PC-3 (cell line): ENCODE data around the gene ASXL1. TPM values are rescaled to one million over a fixed set of nuclear protein-coding genes. Genes with fewer than 3 reads are reported as not detected.
A peak's percentile ranks its signal among the peaks of the same experiment; 100 is the strongest.

ENCODE experiments used
- ATAC-seq: fragments of 200-7000 bp; cut with Tn5 transposase; 2 replicates; pipeline ENCODE4 v1.9.1; 2020; ENCODE audit warnings: mild to moderate bottlenecking, moderate library complexity
- BruUV-seq: library from RNA; stranded (reverse); fragments of 400-500 nt; replicated peaks from 2 replicates; lab custom pipeline; 2021; lab: Mats Ljungman, UMichigan
- CTCF ChIA-PET: fragments of 300-600 bp; sonication (Branson Sonifier 250); formaldehyde crosslinking; loops from one replicate; lab custom pipeline; 2022; ENCODE audit warnings: antibody characterized with exemption; lab: Charles Lee
- POLR2A ChIA-PET: fragments of 300-600 bp; sonication (Branson Sonifier 250); formaldehyde crosslinking; loops from one replicate; lab custom pipeline; 2022; ENCODE audit warnings: antibody characterized with exemption; ENCODE audit not compliant: unreplicated experiment; lab: Charles Lee
- DNase-seq: peaks from one replicate; pipeline ENCODE4 v3.0.0-alpha.2; 2015
- H2AFZ ChIP-seq: fragments of 300-600 bp; sonication (generic); 2 replicates; pipeline ENCODE4 v1.6.0; 2016; ENCODE audit warnings: antibody characterized with exemption, low read length
- H3F3A ChIP-seq: fragments of 300-600 bp; sonication (generic); one replicate; pipeline ENCODE4 v1.6.0; 2017; ENCODE audit warnings: antibody characterized with exemption, low read length, control low read depth, mild to moderate bottlenecking; ENCODE audit not compliant: unreplicated experiment
- H3K27ac ChIP-seq: fragments of 300-600 bp; sonication (generic); 2 replicates; pipeline ENCODE4 v1.5.1; 2016; ENCODE audit warnings: mild to moderate bottlenecking, low read length
- H3K27me3 ChIP-seq: fragments of 300-600 bp; sonication (generic); 2 replicates; pipeline ENCODE4 v1.6.1; 2016; ENCODE audit warnings: low read length, mixed read lengths
- H3K36me3 ChIP-seq: fragments of 300-600 bp; sonication (generic); 2 replicates; pipeline ENCODE4 v1.6.1; 2016; ENCODE audit warnings: low read depth, mixed run types, low read length, mixed read lengths
- H3K4me1 ChIP-seq: fragments of 300-600 bp; sonication (generic); 2 replicates; pipeline ENCODE4 v1.5.1; 2016; ENCODE audit warnings: low read length; ENCODE audit not compliant: insufficient read depth
- H3K4me2 ChIP-seq: fragments of 300-600 bp; sonication (generic); 2 replicates; pipeline ENCODE4 v1.6.0; 2016; ENCODE audit warnings: low read length
- H3K4me3 ChIP-seq: fragments of 300-600 bp; sonication (generic); 2 replicates; pipeline ENCODE4 v1.5.1; 2016; ENCODE audit warnings: mild to moderate bottlenecking, low read length, mixed read lengths
- H3K79me2 ChIP-seq: fragments of 300-600 bp; sonication (generic); 2 replicates; pipeline ENCODE4 v1.6.1; 2017; ENCODE audit warnings: low read length, mixed read lengths
- H3K9ac ChIP-seq: fragments of 300-600 bp; sonication (generic); 2 replicates; pipeline ENCODE4 v1.6.0; 2016; ENCODE audit warnings: mild to moderate bottlenecking, low read length
- H3K9me2 ChIP-seq: fragments of 300-600 bp; sonication (generic); replicated peaks from 2 replicates; pipeline ENCODE4 v1.6.1; 2016; ENCODE audit warnings: mixed run types, low read length, mixed read lengths
- H3K9me3 ChIP-seq: fragments of 300-600 bp; sonication (generic); 2 replicates; pipeline ENCODE4 v1.6.1; 2016; ENCODE audit warnings: low read length, mixed read lengths
- H4K20me1 ChIP-seq: fragments of 300-600 bp; sonication (generic); 2 replicates; pipeline ENCODE4 v1.6.1; 2016; ENCODE audit warnings: low read length, mixed read lengths
- EZH2 ChIP-seq: fragments of 300-600 bp; sonication (generic); IDR thresholded peaks from one replicate; pipeline ENCODE4 v1.6.1; 2017; ENCODE audit warnings: antibody characterized with exemption, mild to moderate bottlenecking, low read length; ENCODE audit not compliant: unreplicated experiment
- EZH2phosphoT487 ChIP-seq: fragments of 300-600 bp; sonication (generic); IDR thresholded peaks from 2 replicates; pipeline ENCODE4 v1.6.1; 2018; ENCODE audit warnings: mild to moderate bottlenecking, antibody characterized with exemption, low read length, borderline replicate concordance
- intact Hi-C: fragments of 100-400 bp; cut with micrococcal nuclease; formaldehyde crosslinking; loops from 2 replicates; pipeline ENCODE4 v1.9.0; 2023
- total RNA-seq: library from RNA; depleted of rRNA; stranded (reverse); fragments of >200 nt; gene quantifications from 2 replicates; pipeline ENCODE4 v1.2.3, GENCODE V29; 2014
- TF ChIP-seq, protein P1 (sequence below): fragments of 300-600 bp; sonication (generic); conservative IDR thresholded peaks from 2 replicates; pipeline ENCODE4 v1.5.1; 2017; ENCODE audit warnings: antibody characterized with exemption, low read depth, mild to moderate bottlenecking, low read length

ASXL1 gene
- total RNA-seq, 1 experiment from 2014 or later: 42.8 TPM

GRCh38 chr20:32482442-32483261 is 124.5 kb downstream of the ASXL1 start:
- TF ChIP-seq EZH2 (no peak), EZH2phosphoT487 (no peak)
- TF ChIP-seq, protein P1, sequence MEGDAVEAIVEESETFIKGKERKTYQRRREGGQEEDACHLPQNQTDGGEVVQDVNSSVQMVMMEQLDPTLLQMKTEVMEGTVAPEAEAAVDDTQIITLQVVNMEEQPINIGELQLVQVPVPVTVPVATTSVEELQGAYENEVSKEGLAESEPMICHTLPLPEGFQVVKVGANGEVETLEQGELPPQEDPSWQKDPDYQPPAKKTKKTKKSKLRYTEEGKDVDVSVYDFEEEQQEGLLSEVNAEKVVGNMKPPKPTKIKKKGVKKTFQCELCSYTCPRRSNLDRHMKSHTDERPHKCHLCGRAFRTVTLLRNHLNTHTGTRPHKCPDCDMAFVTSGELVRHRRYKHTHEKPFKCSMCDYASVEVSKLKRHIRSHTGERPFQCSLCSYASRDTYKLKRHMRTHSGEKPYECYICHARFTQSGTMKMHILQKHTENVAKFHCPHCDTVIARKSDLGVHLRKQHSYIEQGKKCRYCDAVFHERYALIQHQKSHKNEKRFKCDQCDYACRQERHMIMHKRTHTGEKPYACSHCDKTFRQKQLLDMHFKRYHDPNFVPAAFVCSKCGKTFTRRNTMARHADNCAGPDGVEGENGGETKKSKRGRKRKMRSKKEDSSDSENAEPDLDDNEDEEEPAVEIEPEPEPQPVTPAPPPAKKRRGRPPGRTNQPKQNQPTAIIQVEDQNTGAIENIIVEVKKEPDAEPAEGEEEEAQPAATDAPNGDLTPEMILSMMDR: no peak
- peak overlapping the region; percentile 40; the same call in 1 of the 2 replicates for H3K9ac ChIP-seq
- no peaks in the 10 kb centered on the region for H3K27me3 ChIP-seq
- peak overlapping the region; percentile 91 for H2AFZ ChIP-seq
- H3K79me2 ChIP-seq: peaks cover 25% of the 10 kb centered on the region
- H3K36me3 ChIP-seq: no peaks in the 10 kb centered on the region
- ChIA-PET CTCF (no interaction called here), POLR2A (no interaction called here)
- H3K4me2 ChIP-seq: peak overlapping the region; percentile 98
- H3K9me3 ChIP-seq: no peaks in the 10 kb centered on the region
- no TSS peak for BruUV-seq
- H3K9me2 ChIP-seq: no peaks in the 10 kb centered on the region
- peaks cover 11% of the 10 kb centered on the region for H3K4me1 ChIP-seq
- no peaks in the 10 kb centered on the region for H4K20me1 ChIP-seq
- intact Hi-C loops: no loop called here
- no peak overlapping the region for H3K27ac ChIP-seq
- peak overlapping the region; percentile 82 for H3K4me3 ChIP-seq
- ATAC-seq: peak; percentile 21
- no peaks in the 10 kb centered on the region for H3F3A ChIP-seq
- DNase-seq: peak; percentile 34

- ChIA-PET POLR2A (interaction anchor here (0.6 kb wide), 1 partner anchor 1784 kb away, joined by 14 read pairs; no protein-coding TSS in a partner anchor), CTCF (interaction anchor here (1.1 kb wide), 1 partner anchor 26 kb away, joined by 6 read pairs; no protein-coding TSS in a partner anchor)
- H4K20me1 ChIP-seq: no peaks in the 10 kb centered on the region
- no TSS peak for BruUV-seq
- H3K79me2 ChIP-seq: peaks cover 25% of the 10 kb centered on the region
- no peaks in the 10 kb centered on the region for H3K27me3 ChIP-seq
- no peaks in the 10 kb centered on the region for H3K9me3 ChIP-seq
- H3F3A ChIP-seq: no peaks in the 10 kb centered on the region
- no peak for TF ChIP-seq EZH2
- peak; percentile 67; the same call in 1 of the 2 replicates for TF ChIP-seq EZH2phosphoT487
- H3K36me3 ChIP-seq: no peaks in the 10 kb centered on the region
- peak overlapping the region; percentile 20; the same call in 1 of the 2 replicates for H3K27ac ChIP-seq
- peak overlapping the region; percentile 95 for H2AFZ ChIP-seq
- DNase-seq (peak; percentile 65), ATAC-seq (peak; percentile 62)
- H3K9me2 ChIP-seq: no peaks in the 10 kb centered on the region
- H3K4me3 ChIP-seq: peak overlapping the region; percentile 85
- intact Hi-C loops: no loop called here
- peak overlapping the region; percentile 100 for H3K4me2 ChIP-seq
- peak overlapping the region; percentile 59 for H3K9ac ChIP-seq
- peaks cover 11% of the 10 kb centered on the region for H3K4me1 ChIP-seq
Observed at GRCh38 chr20:32483351-32484224, 125.5 kb downstream of the ASXL1 start.
